ENCODE results near the gene USF2. TPM values are rescaled to one million over a fixed set of nuclear protein-coding genes. Genes with fewer than 3 reads are reported as not detected.

Gene USF2
- total RNA-seq, 4 donors from 2014 or later, result 95.9 to 207 (median 140) TPM

DNA sequence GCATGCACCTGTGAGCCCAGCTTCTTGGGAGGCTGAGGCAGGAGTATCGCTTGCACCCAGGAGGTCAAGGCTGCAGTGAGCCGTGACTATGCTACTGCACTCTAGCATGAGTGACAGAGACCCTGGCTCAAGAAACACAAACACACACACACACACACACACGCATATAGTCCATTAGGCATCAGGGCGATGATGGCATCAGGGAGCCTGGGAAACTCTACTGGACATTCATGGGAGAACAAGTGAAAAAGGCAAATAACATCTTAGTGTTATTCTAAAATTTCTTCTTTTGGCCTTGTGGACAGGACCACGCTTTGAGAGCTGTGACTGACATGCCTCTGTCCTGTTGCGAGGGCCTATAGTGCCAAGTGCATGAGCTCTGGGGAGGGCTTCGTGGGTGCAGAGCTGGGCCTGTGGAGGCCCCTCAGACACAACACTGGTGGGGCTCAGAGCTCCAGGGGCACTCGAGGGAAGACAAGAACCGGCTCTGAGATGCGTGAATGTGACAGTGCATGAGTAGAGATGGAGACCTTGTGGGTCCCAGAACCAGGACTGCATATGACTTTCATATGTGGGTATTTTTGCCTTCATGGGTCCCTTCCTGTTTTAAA, 8.0 kb upstream of the USF2 start:
- no peaks in the 10 kb centered on the region for H3K27me3 ChIP-seq
- H3K9me3 ChIP-seq, result no peaks in the 10 kb centered on the region
- TF ChIP-seq CTCF (IDR thresholded peaks at IDR 0.05), result no peak
- intact Hi-C loops (cut with DNase I; ENCODE audit: low total_unique reads), result no loop called here
- no peak overlapping the region for H3K4me3 ChIP-seq
- 86 to 94% methylated on average over 2 to 10 of the region's 10 CpGs for WGBS, 2 donors (ENCODE audit: low coverage in 1 of 2)
- H3K27ac ChIP-seq, result no peak overlapping the region
- H3K36me3 ChIP-seq, result no peaks in the 10 kb centered on the region
- in situ Hi-C loops (cut with MboI; ENCODE audit: low pct_ligation_motif_present in 1 of 4, low pct_unique_long_range_greater_than_20kb in 1 of 4, low sequenced_read_pairs in 3 of 4), result no loop called here
- no peak for DNase-seq
- peaks cover 0 to 9% (median 0%) of the 10 kb centered on the region in 4 donors for H3K4me1 ChIP-seq

DNA sequence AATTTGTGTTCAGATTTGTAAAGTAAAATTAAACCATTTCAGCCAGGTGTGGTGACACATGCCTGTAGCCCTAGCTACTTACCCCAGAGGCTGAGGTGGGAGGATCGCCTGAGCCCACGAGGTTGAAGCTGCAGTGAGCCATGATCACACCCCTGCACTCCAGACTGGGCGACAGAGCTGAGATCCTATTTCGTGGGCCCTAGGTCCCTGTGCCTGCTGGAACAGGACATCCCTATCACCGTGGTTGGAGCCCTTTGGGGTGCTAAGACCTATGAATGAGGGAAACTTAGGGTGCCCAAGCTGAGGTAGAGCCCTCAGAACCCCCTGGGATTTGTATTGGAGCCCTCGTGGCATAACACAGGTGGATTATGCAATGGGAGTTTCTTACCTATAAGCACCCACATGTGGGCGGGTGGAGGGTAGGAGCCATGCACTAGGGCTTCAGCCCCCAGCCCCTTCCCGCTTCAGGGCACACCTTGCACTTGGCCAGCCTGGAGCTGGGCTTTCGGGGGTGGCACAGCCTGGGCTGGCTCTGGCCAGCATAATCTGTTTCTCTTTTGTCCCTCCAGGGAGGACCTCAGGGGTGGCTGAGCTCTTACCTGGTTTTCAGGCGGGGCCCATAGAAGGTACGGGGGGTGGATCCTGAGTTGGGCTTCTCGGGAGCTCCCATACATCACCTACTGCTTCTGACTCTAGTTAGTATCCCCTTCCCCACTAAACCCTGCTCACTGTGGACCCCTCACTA, 7.2 kb upstream of the USF2 start:
- H3K4me3 ChIP-seq, result no peak overlapping the region
- TF ChIP-seq POLR2AphosphoS5 (IDR thresholded peaks at IDR 0.05) (no peak), EP300 (IDR thresholded peaks at IDR 0.05; ENCODE audit: low read depth) (no peak), CTCF (IDR thresholded peaks at IDR 0.05) (no peak), POLR2A (IDR thresholded peaks at IDR 0.05) (no peak)
- peaks cover 0 to 16% (median under 1%) of the 10 kb centered on the region in 4 donors for H3K4me1 ChIP-seq
- intact Hi-C loops (cut with DNase I; ENCODE audit: low total_unique reads), result no loop called here
- in situ Hi-C loops (cut with MboI; ENCODE audit: low pct_ligation_motif_present in 1 of 4, low pct_unique_long_range_greater_than_20kb in 1 of 4, low sequenced_read_pairs in 3 of 4), result no loop called here
- no peaks in the 10 kb centered on the region for H3K27me3 ChIP-seq
- H3K27ac ChIP-seq, result no peak overlapping the region
- H3K36me3 ChIP-seq, result no peaks in the 10 kb centered on the region
- no peak for DNase-seq
- 70 to 76% methylated on average over 2 to 11 of the region's 12 CpGs for WGBS, 2 donors (ENCODE audit: low coverage in 1 of 2)
- H3K9me3 ChIP-seq, result no peaks in the 10 kb centered on the region

GRCh38 chr19:35262101-35262761, 6.5 kb upstream of the USF2 start:
- 82% methylated on average over 17 of the region's 17 CpGs; no CpG with 5 or more reads in 1 of the 2 donors for WGBS, 2 donors (ENCODE audit: low coverage in 1 of 2)
- Histone ChIP-seq H3K9me3 (no peaks in the 10 kb centered on the region), H3K27me3 (no peaks in the 10 kb centered on the region), H3K4me1 (peaks cover 0 to 23% (median 6%) of the 10 kb centered on the region in 4 donors), H3K4me3 (no peak overlapping the region), H3K27ac (no peak overlapping the region), H3K36me3 (no peaks in the 10 kb centered on the region)
- intact Hi-C loops (cut with DNase I; ENCODE audit: low total_unique reads), result no loop called here
- DNase-seq, result peak; percentile 6
- in situ Hi-C loops (cut with MboI; ENCODE audit: low pct_ligation_motif_present in 1 of 4, low pct_unique_long_range_greater_than_20kb in 1 of 4, low sequenced_read_pairs in 3 of 4), result no loop called here
- TF ChIP-seq CTCF (IDR thresholded peaks at IDR 0.05) (no peak), EP300 (IDR thresholded peaks at IDR 0.05; ENCODE audit: low read depth) (no peak), POLR2AphosphoS5 (IDR thresholded peaks at IDR 0.05) (no peak), POLR2A (IDR thresholded peaks at IDR 0.05) (no peak)

- Histone ChIP-seq H3K4me1 (peaks cover 0 to 26% (median 7%) of the 10 kb centered on the region in 4 donors), H3K9me3 (no peaks in the 10 kb centered on the region), H3K27me3 (no peaks in the 10 kb centered on the region), H3K36me3 (no peaks in the 10 kb centered on the region), H3K27ac (no peak overlapping the region), H3K4me3 (no peak overlapping the region)
- in situ Hi-C loops (cut with MboI; ENCODE audit: low pct_ligation_motif_present in 1 of 4, low pct_unique_long_range_greater_than_20kb in 1 of 4, low sequenced_read_pairs in 3 of 4), result no loop called here
- TF ChIP-seq POLR2A (IDR thresholded peaks at IDR 0.05), result no peak
- no peak for TF ChIP-seq CTCF (IDR thresholded peaks at IDR 0.05)
- WGBS, 2 donors (ENCODE audit: low coverage in 1 of 2), result 51 to 73% methylated on average over 2 to 6 of the region's 7 CpGs
- intact Hi-C loops (cut with DNase I; ENCODE audit: low total_unique reads), result no loop called here
- DNase-seq, result peak; percentile 6
Measured at GRCh38 chr19:35264268-35265125, 4.3 kb upstream of the USF2 start.
